ENCODE results near the gene LRTM1. TPM values are rescaled to one million over a fixed set of nuclear protein-coding genes. Genes with fewer than 3 reads are reported as not detected.

LRTM1 gene
- total RNA-seq, 1 donor = not detected

DNA sequence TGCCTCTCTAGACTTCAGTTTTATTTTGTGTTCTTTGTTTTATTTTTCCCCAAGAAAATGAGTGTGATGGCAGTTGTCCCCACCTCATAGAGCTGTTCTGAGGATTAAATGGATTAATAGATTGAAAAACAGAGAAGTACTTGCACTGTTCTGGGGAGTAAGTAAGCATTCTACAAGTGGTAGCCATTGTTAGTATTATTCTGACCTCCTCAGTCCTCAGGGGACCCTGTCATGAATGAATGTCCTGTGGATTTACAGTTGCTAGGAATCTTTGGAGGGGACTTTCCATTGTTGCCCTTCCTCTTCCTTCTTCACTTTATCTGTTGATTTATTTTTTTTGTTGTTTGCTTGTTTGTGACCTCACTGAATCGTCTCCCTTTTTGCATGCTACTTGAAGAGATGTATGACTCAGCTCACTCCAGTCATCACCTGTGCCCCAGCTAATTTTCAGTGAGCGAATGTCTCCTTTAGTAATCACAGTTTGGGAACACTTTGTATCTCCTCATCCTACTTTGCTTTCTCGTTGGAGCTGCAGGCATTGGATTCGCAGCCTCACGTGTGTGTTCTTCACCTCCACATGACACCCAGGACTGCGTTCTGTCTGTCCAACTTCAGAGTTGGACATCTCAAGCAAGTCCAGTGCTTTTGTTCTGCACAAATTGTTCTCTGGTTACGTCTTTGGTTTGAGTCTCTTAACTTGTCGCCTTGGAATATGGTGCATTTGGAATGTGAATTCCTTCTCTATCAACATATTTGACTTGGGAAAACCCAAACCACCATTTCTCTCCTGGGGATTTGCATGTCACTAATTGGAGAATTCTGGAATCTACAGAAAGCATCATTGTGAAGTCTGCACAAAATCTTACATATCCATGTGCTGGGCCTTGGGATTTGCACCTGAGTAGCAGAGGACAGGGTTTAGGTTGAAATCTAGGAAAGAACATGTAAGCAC lies 54.5 kb downstream of the LRTM1 start:
- Histone ChIP-seq H3K36me3 (ENCODE audit: insufficient read depth, low read length) (no peaks in the 10 kb centered on the region), H3K79me2 (ENCODE audit: insufficient read depth, low read length) (no peaks in the 10 kb centered on the region), H3K27me3 (ENCODE audit: insufficient read depth, low read length) (no peaks in the 10 kb centered on the region), H3K4me2 (ENCODE audit: insufficient read depth, low read length) (no peak overlapping the region), H3K27ac (ENCODE audit: low read depth, low read length) (no peak overlapping the region), H2AFZ (ENCODE audit: low read length) (no peak overlapping the region), H4K20me1 (ENCODE audit: insufficient read depth, low read length) (no peaks in the 10 kb centered on the region), H3K9me3 (ENCODE audit: low read depth, low read length) (no peaks in the 10 kb centered on the region), H3K4me3 (ENCODE audit: insufficient read depth, low read length) (no peak overlapping the region), H3K4me1 (ENCODE audit: insufficient read depth, low read length) (peaks cover 18% of the 10 kb centered on the region)
- TF ChIP-seq, protein P1, sequence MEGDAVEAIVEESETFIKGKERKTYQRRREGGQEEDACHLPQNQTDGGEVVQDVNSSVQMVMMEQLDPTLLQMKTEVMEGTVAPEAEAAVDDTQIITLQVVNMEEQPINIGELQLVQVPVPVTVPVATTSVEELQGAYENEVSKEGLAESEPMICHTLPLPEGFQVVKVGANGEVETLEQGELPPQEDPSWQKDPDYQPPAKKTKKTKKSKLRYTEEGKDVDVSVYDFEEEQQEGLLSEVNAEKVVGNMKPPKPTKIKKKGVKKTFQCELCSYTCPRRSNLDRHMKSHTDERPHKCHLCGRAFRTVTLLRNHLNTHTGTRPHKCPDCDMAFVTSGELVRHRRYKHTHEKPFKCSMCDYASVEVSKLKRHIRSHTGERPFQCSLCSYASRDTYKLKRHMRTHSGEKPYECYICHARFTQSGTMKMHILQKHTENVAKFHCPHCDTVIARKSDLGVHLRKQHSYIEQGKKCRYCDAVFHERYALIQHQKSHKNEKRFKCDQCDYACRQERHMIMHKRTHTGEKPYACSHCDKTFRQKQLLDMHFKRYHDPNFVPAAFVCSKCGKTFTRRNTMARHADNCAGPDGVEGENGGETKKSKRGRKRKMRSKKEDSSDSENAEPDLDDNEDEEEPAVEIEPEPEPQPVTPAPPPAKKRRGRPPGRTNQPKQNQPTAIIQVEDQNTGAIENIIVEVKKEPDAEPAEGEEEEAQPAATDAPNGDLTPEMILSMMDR (IDR thresholded peaks at IDR 0.05; ENCODE audit: extremely low read depth, low read depth, low read length) = no peak
- no peak for DNase-seq (ENCODE audit: insufficient read length, low spot score, missing footprints)

DNA sequence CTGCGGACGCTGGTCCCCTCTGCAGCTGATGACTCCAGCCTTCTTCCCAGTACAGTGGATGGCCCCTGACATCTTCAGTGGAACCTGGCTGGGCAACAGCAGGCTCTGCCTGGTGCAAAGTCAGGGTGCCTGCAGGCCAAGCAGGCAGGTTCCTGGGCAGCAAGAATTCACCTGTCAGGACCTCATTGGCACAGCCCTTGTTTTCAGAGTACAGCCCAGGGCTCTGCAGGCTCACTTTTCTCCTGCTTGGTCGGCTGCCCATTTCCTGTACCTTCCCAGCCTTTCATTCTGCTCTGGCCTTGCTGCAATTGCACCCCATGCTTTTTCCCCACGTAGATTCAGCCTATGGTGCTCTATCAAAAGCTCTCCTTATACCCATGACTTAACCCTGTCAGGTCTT lies 56.0 kb downstream of the LRTM1 start:
- no peak overlapping the region for H3K27ac ChIP-seq (ENCODE audit: low read depth, low read length)
- no peaks in the 10 kb centered on the region for H3K79me2 ChIP-seq (ENCODE audit: insufficient read depth, low read length)
- no peaks in the 10 kb centered on the region for H3K36me3 ChIP-seq (ENCODE audit: insufficient read depth, low read length)
- peaks cover 9% of the 10 kb centered on the region for H3K4me1 ChIP-seq (ENCODE audit: insufficient read depth, low read length)
- no peaks in the 10 kb centered on the region for H3K27me3 ChIP-seq (ENCODE audit: insufficient read depth, low read length)
- H3K9me3 ChIP-seq (ENCODE audit: low read depth, low read length) = no peaks in the 10 kb centered on the region
- no peaks in the 10 kb centered on the region for H4K20me1 ChIP-seq (ENCODE audit: insufficient read depth, low read length)
- no peak for DNase-seq (ENCODE audit: insufficient read length, low spot score, missing footprints)
- TF ChIP-seq, protein P1 (IDR thresholded peaks at IDR 0.05; ENCODE audit: extremely low read depth, low read depth, low read length) = no peak
- no peak overlapping the region for H3K4me3 ChIP-seq (ENCODE audit: insufficient read depth, low read length)
- H3K4me2 ChIP-seq (ENCODE audit: insufficient read depth, low read length) = no peak overlapping the region
- no peak overlapping the region for H2AFZ ChIP-seq (ENCODE audit: low read length)

DNA sequence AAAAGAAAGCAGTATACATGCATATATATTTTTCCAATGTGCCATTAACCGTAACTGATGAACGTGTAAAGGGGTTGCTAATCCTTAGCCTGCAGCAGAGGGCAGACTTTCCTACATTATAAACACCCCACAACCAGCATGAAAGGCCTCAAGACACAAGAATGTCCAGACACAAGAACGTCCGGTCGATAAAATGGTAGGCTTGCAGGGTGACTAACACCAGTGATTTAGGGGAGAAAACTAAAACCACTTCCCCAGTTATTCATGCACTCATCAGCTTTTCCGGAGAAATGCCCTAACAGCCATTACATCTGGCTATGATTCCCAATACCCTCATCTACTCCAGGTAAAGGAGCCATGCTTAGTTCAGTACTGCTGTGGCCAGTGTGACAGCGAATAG lies 57.4 kb downstream of the LRTM1 start:
- H3K4me2 ChIP-seq (ENCODE audit: insufficient read depth, low read length) = peak overlapping the region; percentile 42
- no peaks in the 10 kb centered on the region for H3K27me3 ChIP-seq (ENCODE audit: insufficient read depth, low read length)

More for the DNA sequence above, 57.4 kb downstream of the LRTM1 start:
- DNase-seq (ENCODE audit: insufficient read length, low spot score, missing footprints) = peak; percentile 93
- Histone ChIP-seq H2AFZ (ENCODE audit: low read length) (peak overlapping the region; percentile 83), H3K4me3 (ENCODE audit: insufficient read depth, low read length) (no peak overlapping the region), H3K9me3 (ENCODE audit: low read depth, low read length) (no peaks in the 10 kb centered on the region), H3K4me1 (ENCODE audit: insufficient read depth, low read length) (peaks cover 9% of the 10 kb centered on the region), H3K27ac (ENCODE audit: low read depth, low read length) (peak overlapping the region; percentile 61), H4K20me1 (ENCODE audit: insufficient read depth, low read length) (no peaks in the 10 kb centered on the region), H3K36me3 (ENCODE audit: insufficient read depth, low read length) (no peaks in the 10 kb centered on the region), H3K79me2 (ENCODE audit: insufficient read depth, low read length) (no peaks in the 10 kb centered on the region)
- TF ChIP-seq, protein P1 (IDR thresholded peaks at IDR 0.05; ENCODE audit: extremely low read depth, low read depth, low read length) = peak; percentile 86

Measured in osteoblast (primary cell).